Measurements from ENCODE around the gene MED17. TPM values are rescaled to one million over a fixed set of nuclear protein-coding genes. Genes with fewer than 3 reads are reported as not detected.

The MED17 gene
- total RNA-seq, 2 experiments from 2014 or later: 23.0 to 33.3 TPM

DNA sequence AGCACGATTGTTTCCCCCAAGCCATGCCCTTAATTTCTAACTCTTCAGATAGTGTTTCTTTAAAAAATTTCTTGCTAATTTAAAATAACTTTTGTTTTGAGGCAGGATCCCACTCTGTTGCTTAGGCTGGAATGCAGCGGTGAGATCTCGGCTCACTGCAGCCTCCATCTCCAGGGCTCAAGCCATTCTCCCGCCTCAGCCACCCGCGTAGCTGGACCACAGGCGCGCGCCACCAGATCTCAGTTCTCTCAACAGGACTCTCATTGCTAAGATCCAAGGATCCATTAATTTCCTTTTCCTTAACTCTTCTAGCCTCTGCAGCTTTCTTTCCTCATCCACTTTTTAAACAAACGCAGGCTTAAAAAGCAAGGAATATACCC is 327 bp upstream of the MED17 start:
- Histone ChIP-seq H3K4me2 (ENCODE audit: low read length) (peak overlapping the region; percentile 70), H3K36me3 (ENCODE audit: insufficient read depth, low read length) (peaks cover 34% of the 10 kb centered on the region), H3K4me1 (ENCODE audit: insufficient read depth, low read length, poor library complexity, severe bottlenecking) (peaks cover 29% of the 10 kb centered on the region), H3K9me3 (ENCODE audit: low read length) (no peaks in the 10 kb centered on the region), H3K27ac (ENCODE audit: low read depth, low read length, poor library complexity, severe bottlenecking) (peak overlapping the region; percentile 72), H3K79me2 (ENCODE audit: insufficient read depth, low read depth, low read length) (peaks cover 55% of the 10 kb centered on the region), H2AFZ (ENCODE audit: low read length) (peak overlapping the region; percentile 70), H3K4me3 (ENCODE audit: low read depth, low read length, poor library complexity, severe bottlenecking) (peak overlapping the region; percentile 88), H3K9me2 (ENCODE audit: insufficient read depth, low read length) (no peaks in the 10 kb centered on the region), H4K20me1 (ENCODE audit: insufficient read depth, low read length) (peaks cover 20% of the 10 kb centered on the region)
- DNase-seq (ENCODE audit: low spot score): no peak
- TSS peak; percentile 85 for BruUV-seq (replicated peaks)
- TF ChIP-seq, protein P1, sequence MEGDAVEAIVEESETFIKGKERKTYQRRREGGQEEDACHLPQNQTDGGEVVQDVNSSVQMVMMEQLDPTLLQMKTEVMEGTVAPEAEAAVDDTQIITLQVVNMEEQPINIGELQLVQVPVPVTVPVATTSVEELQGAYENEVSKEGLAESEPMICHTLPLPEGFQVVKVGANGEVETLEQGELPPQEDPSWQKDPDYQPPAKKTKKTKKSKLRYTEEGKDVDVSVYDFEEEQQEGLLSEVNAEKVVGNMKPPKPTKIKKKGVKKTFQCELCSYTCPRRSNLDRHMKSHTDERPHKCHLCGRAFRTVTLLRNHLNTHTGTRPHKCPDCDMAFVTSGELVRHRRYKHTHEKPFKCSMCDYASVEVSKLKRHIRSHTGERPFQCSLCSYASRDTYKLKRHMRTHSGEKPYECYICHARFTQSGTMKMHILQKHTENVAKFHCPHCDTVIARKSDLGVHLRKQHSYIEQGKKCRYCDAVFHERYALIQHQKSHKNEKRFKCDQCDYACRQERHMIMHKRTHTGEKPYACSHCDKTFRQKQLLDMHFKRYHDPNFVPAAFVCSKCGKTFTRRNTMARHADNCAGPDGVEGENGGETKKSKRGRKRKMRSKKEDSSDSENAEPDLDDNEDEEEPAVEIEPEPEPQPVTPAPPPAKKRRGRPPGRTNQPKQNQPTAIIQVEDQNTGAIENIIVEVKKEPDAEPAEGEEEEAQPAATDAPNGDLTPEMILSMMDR (conservative IDR thresholded peaks at IDR 0.05; ENCODE audit: low read length): no peak
- TF ChIP-seq EZH2phosphoT487 (IDR thresholded peaks at IDR 0.05; ENCODE audit: borderline replicate concordance, low read depth, low read length): no peak
- intact Hi-C loops (cut with micrococcal nuclease; ENCODE audit: unreplicated experiment): loop anchor here (1.0 to 5.0 kb wide), 2 partner anchors 42 to 121 kb away; partner anchors contain the start of genes C11orf54, CEP295 and TAF1D
- ChIA-PET POLR2A (interaction anchor here (0.6 to 3.0 kb wide), 17 partner anchors 9 to 812 kb away, joined by 3 to 49 read pairs (median 4); partner anchors contain the start of genes C11orf54, CEP295, PANX1 and TAF1D), CTCF (ENCODE audit: unreplicated experiment) (interaction anchor here (0.9 to 1.2 kb wide), 3 partner anchors 11 to 43 kb away, joined by 3 to 5 read pairs (median 4); partner anchors contain the start of genes C11orf54 and TAF1D)

DNA sequence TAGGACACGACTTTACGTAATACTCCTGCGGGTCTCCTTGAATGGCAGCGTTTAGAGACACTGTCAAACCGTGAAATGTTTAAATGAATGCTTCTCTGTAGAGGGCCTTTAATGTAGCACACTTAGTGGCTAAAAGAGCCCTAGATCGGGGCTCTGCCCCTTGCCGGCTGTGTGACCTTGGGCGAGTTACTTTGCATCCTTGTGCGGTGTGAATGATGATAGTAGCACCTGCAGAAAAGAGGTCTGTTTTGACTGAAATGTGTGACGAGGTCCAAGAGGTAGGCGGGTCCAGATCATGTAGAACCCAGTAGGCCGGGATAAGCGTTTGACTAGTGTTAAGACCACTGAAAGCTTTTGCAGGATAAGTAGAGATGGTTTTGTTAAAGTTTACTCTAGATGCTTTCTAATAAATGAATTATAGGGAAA is 866 bp downstream of the MED17 start:
- Histone ChIP-seq H3K4me1 (ENCODE audit: insufficient read depth, low read length, poor library complexity, severe bottlenecking) (peaks cover 29% of the 10 kb centered on the region), H3K27ac (ENCODE audit: low read depth, low read length, poor library complexity, severe bottlenecking) (peak overlapping the region; percentile 72), H3K36me3 (ENCODE audit: insufficient read depth, low read length) (peaks cover 46% of the 10 kb centered on the region), H2AFZ (ENCODE audit: low read length) (no peak overlapping the region; the same call in 1 of the 2 replicates), H3K9me3 (ENCODE audit: low read length) (no peaks in the 10 kb centered on the region), H3K4me2 (ENCODE audit: low read length) (peak overlapping the region; percentile 77), H4K20me1 (ENCODE audit: insufficient read depth, low read length) (peaks cover 20% of the 10 kb centered on the region), H3K9me2 (ENCODE audit: insufficient read depth, low read length) (no peaks in the 10 kb centered on the region), H3K79me2 (ENCODE audit: insufficient read depth, low read depth, low read length) (peaks cover 67% of the 10 kb centered on the region), H3K4me3 (ENCODE audit: low read depth, low read length, poor library complexity, severe bottlenecking) (peak overlapping the region; percentile 88)
- BruUV-seq (replicated peaks): no TSS peak
- TF ChIP-seq, protein P1 (conservative IDR thresholded peaks at IDR 0.05; ENCODE audit: low read length): 0 out of 2 replicates have a peak, but pooled peaks have one; percentile 11
- no peak for TF ChIP-seq EZH2phosphoT487 (IDR thresholded peaks at IDR 0.05; ENCODE audit: borderline replicate concordance, low read depth, low read length)
- ChIA-PET CTCF (ENCODE audit: unreplicated experiment) (no interaction called here), POLR2A (interaction anchor here (0.9 to 1.1 kb wide), 2 partner anchors 43 to 46 kb away, joined by 3 to 4 read pairs; partner anchors contain the start of genes C11orf54 and TAF1D)
- no peak for DNase-seq (ENCODE audit: low spot score)
- intact Hi-C loops (cut with micrococcal nuclease; ENCODE audit: unreplicated experiment): loop anchor here (1.0 to 5.0 kb wide), 2 partner anchors 44 to 123 kb away; partner anchors contain the start of genes C11orf54, CEP295 and TAF1D

- peaks cover 35% of the 10 kb centered on the region for H3K79me2 ChIP-seq (ENCODE audit: insufficient read depth, low read depth, low read length)
- no peaks in the 10 kb centered on the region for H3K9me3 ChIP-seq (ENCODE audit: low read length)
- POLR2A ChIA-PET: interaction anchor here (0.6 to 1.4 kb wide), 3 partner anchors 10 to 55 kb away, joined by 3 to 10 read pairs (median 4); no protein-coding TSS in a partner anchor
- CTCF ChIA-PET (ENCODE audit: unreplicated experiment): no interaction called here
- H3K4me1 ChIP-seq (ENCODE audit: insufficient read depth, low read length, poor library complexity, severe bottlenecking): peaks cover 12% of the 10 kb centered on the region
- TF ChIP-seq, protein P1 (conservative IDR thresholded peaks at IDR 0.05; ENCODE audit: low read length): no peak
- no peak for TF ChIP-seq EZH2phosphoT487 (IDR thresholded peaks at IDR 0.05; ENCODE audit: borderline replicate concordance, low read depth, low read length)
- intact Hi-C loops (cut with micrococcal nuclease; ENCODE audit: unreplicated experiment): loop anchor here (5.0 to 10.0 kb wide), 2 partner anchors 109 to 703 kb away; partner anchors contain the start of genes ANKRD49 and MRE11
- H3K4me3 ChIP-seq (ENCODE audit: low read depth, low read length, poor library complexity, severe bottlenecking): no peak overlapping the region
- no peak overlapping the region for H3K27ac ChIP-seq (ENCODE audit: low read depth, low read length, poor library complexity, severe bottlenecking)
- H3K4me2 ChIP-seq (ENCODE audit: low read length): no peak overlapping the region
- peaks cover 100% of the 10 kb centered on the region for H3K36me3 ChIP-seq (ENCODE audit: insufficient read depth, low read length)
- DNase-seq (ENCODE audit: low spot score): no peak
- no peaks in the 10 kb centered on the region for H3K9me2 ChIP-seq (ENCODE audit: insufficient read depth, low read length)
- peaks cover 4% of the 10 kb centered on the region; the same call in 1 of the 2 replicates for H4K20me1 ChIP-seq (ENCODE audit: insufficient read depth, low read length)
- BruUV-seq (replicated peaks): no TSS peak
- H2AFZ ChIP-seq (ENCODE audit: low read length): no peak overlapping the region
Measured at GRCh38 chr11:93791493-93791892, 7.4 kb downstream of the MED17 start.
